Endothelial cell of hepatic sinusoid (primary cell): ENCODE measurements around the gene FAM163B.

Experiments
- in situ Hi-C: cut with HindIII; loops from 2 replicates; pipeline ENCODE4 v1.10.0; 2017; ENCODE audit warnings: low sequenced_read_pairs

FAM163B gene

DNA sequence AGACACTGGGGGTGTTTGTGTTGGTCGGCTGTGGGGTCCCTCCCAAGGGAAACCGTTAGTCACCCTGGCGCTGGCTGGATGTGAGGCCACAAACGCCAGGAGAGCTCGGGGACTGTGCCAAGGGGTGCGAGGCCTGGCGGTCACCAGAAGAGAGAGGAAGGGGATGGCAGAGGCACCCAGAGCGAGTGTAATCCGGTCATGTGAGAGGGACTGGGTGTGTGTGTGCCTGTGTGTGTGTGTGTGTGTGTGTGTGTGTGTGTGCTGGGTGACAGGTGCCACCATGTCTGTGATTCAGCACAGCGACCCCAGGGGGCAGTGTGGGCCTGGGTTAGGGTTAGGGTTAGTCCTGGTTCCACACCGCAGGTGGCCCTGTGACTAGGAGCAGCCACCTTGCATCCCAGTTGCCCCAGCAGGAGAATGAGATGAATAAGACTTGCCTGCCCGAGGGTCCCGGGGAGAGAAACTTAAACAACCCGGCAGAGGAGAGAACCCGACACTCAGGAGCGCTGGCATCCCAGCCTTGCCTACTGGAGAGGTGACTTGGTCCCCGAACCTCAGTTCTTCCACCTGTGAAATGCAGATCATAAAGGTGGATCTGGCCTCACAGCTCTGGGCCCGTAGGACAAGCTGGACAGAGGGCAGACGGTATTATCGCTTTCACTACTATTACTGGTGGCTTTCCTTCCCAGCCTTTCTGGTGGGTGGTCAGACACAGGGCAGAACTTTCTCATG, 76.1 kb downstream of the FAM163B start:
- in situ Hi-C loops, result no loop called here

DNA sequence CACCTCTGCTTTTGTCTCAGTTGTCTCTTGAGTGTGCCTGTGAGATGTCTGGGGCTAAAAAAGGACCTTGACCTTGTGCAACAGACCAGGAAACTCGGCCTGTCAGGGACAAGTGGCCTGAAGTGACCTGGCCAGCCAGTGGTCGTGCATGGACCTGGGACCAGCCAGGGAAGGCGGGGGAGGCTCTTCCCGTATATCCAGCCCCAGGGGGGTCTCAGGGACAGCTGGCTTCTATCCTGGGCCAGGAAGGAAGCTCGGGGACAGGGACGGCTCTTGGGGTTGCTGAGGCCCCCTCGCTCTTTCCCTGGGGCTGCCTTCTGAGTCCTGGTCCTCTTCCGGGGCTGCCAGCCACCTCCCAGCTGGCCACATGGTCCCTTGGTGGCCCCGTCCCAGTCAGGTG, 77.9 kb downstream of the FAM163B start:
- in situ Hi-C loops, result no loop called here

DNA sequence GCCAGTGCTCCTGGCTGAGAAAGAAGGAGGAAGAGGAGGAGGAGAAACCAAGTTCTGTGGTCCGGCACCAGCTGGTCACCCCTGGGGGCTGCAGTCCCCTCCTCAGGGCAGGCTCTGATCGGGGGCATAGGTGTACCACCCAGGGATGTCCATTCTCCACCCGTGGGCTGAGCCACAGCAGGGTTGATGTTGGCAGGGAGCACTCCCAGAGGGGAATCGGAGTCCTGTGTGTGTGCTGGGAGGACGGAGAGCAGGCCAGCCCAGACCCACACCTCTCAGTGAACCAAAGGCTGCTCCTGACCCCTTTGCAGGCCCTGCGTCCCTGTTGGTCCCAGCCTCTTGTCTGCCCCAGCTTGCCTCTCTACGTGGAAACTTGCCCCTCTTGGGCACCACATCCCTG, 79.3 kb downstream of the FAM163B start:
- in situ Hi-C loops, result loop anchor here (5.0 kb wide), 1 partner anchor 67 kb away; no protein-coding TSS in a partner anchor

DNA sequence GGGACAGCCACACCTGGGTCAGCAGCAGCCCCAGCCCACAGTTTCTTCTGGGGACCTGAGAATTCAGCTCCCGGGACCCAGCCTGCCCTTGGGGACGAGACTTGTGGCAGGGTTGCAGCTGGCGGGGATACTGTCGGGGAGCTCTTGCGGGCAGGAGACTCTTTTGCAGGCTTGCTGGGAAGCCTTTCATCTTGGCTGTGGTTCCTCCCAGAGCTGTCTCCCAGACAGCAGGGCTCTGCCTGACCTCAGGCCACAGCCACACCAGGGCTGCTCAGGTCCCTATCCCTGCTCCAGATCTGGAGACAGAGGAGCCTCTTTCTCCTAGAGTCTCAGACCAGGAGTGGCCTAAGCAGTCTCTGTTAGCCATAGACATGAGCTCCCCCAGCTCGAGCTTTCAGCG, 79.7 kb downstream of the FAM163B start:
- in situ Hi-C loops, result loop anchor here (5.0 kb wide), 1 partner anchor 68 kb away; no protein-coding TSS in a partner anchor

DNA sequence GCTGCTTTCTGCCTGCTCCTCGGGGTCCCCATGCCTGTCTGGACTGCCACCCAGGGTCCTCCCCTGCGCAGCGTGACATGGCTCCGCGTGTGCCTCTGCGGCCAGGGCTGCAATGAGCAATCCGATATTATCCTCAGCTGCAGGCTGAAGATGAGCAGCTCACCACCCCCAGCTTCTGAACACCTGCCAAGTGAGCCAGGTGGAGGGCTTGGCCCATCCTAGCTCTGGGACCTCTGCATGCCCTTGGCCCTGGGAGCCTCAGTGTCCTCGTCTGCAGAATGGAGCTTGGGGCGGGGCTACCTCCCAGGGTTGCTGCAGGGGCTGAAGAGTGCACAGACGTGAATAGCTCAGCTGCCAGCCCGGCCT, 80.3 kb downstream of the FAM163B start:
- in situ Hi-C loops, result loop anchor here (5.0 kb wide), 1 partner anchor 68 kb away; no protein-coding TSS in a partner anchor

DNA sequence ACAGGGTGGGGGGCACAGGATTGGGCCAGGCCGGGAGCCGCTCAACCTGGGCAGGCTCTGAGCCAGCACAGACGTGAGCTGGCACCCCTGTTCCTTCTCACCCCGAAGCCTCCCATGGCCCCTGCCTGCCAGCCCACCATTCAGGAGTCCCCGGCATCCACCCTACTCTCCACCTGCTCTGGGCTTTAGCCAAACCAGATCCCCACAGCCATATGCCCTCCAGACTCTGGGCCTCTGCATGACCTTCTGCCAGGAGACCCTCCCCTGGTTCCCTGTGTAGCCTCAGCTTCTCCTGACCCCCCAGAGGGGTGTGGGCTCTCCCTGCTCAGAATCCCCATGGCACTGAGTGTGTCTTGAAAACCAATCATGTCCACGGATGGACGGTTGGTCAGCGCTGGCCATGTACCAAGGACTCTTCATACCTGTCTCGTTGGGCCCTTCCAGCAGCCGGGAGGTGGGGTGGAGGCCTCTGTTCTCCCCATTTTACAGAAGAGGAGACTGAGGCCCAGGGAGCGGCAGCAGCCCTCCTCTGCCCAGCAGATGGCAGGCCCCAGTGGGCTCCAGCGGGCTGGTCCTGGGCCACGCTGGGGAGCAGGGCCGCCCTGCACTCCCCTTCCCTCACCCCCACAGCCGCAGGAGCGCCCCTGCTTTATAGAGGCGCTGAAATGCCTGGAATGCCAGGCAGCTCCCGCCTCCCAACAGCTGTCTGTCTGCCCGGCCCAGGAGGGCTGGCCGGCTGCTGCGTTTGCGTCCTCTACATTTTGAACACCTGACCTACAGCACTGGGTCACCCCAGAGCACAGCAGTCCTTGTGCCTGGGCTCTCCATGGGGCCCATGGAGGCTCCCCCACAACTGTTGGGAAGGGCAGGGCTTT, 81.0 kb downstream of the FAM163B start:
- in situ Hi-C loops, result loop anchor here (5.0 kb wide), 1 partner anchor 69 kb away; no protein-coding TSS in a partner anchor

DNA sequence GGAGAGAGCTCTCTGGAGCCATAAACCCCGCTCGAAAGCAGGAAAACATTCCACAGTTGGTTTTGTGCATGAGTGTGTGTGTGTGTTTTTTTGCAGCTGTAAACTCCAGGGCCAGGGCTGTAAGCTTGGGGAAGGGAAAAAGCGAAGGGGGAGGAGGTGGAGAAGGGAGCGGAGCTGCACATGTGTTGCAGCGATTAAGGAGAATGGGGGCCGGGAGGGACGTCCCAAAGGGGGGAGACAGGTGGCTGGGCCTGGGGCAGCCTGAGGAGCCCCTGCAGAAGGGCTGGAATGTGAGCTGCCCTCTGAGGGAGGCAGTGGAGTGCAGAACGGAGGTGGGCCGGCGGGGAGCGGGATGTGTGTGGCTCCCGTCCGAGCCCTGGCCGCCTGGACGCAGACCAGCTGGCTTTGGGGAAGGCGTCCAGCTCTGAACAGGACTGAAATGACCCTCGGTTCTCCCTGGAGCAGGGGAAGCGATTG, 81.7 kb downstream of the FAM163B start:
- in situ Hi-C loops, result loop anchor here (5.0 kb wide), 1 partner anchor 70 kb away; no protein-coding TSS in a partner anchor
